ENCODE measurements around the gene ETS1.

DNA sequence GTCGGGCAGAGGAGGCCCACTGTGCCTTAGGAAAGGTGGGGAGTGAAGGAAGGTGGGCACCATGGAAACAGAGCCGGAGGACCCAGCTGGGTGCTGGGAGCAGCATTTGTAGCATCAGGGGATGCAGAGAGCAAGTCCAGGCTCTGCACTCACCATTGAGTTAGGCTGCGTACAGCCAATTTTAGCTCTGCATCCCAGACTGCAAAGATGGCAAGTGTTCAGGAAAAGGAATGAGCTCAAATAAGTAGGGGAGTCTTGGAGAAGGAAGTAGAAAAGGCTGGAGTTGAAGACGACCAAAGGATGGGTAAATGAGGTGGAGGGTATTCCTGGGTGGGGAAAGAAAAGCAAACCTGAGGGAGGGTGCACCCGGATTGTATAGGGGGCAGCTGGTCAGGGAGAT is 31.6 kb upstream of the ETS1 start:
- TF ChIP-seq RAD21 (conservative IDR thresholded peaks at IDR 0.05) (no peak), MXI1 (conservative IDR thresholded peaks at IDR 0.05; ENCODE audit: poor library complexity, severe bottlenecking) (no peak)
- TF ChIP-seq, protein P1, sequence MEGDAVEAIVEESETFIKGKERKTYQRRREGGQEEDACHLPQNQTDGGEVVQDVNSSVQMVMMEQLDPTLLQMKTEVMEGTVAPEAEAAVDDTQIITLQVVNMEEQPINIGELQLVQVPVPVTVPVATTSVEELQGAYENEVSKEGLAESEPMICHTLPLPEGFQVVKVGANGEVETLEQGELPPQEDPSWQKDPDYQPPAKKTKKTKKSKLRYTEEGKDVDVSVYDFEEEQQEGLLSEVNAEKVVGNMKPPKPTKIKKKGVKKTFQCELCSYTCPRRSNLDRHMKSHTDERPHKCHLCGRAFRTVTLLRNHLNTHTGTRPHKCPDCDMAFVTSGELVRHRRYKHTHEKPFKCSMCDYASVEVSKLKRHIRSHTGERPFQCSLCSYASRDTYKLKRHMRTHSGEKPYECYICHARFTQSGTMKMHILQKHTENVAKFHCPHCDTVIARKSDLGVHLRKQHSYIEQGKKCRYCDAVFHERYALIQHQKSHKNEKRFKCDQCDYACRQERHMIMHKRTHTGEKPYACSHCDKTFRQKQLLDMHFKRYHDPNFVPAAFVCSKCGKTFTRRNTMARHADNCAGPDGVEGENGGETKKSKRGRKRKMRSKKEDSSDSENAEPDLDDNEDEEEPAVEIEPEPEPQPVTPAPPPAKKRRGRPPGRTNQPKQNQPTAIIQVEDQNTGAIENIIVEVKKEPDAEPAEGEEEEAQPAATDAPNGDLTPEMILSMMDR (IDR thresholded peaks at IDR 0.05; ENCODE audit: poor library complexity, severe bottlenecking): no peak
